C4-2B (cell line): ENCODE data around the gene AHDC1.

Source experiments
- ZFX ChIP-seq: fragments of 450-650 bp; IDR thresholded peaks from 2 replicates; pipeline ENCODE4 v1.6.1; 2017
- TF ChIP-seq, protein P1 (sequence below): fragments of 450-650 bp; conservative IDR thresholded peaks from 2 replicates; pipeline ENCODE4 v1.5.1; 2017; ENCODE audit warnings: mild to moderate bottlenecking

DNA sequence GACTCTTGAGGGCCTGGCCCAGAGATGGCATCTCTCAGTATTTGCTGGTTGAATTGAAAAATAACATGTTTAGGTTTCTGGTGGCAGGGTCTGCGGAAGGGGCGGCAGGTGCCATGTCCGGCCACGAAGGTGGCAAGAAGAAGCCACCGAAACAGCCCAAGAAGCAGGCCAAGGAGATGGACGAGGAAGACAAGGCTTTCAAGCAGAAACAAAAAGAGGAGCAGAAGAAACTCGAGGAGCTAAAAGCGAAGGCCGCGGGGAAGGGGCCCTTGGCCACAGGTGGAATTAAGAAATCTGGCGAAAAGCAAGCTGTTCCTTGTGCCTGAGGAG, 45.3 kb upstream of the AHDC1 start:
- TF ChIP-seq, protein P1, sequence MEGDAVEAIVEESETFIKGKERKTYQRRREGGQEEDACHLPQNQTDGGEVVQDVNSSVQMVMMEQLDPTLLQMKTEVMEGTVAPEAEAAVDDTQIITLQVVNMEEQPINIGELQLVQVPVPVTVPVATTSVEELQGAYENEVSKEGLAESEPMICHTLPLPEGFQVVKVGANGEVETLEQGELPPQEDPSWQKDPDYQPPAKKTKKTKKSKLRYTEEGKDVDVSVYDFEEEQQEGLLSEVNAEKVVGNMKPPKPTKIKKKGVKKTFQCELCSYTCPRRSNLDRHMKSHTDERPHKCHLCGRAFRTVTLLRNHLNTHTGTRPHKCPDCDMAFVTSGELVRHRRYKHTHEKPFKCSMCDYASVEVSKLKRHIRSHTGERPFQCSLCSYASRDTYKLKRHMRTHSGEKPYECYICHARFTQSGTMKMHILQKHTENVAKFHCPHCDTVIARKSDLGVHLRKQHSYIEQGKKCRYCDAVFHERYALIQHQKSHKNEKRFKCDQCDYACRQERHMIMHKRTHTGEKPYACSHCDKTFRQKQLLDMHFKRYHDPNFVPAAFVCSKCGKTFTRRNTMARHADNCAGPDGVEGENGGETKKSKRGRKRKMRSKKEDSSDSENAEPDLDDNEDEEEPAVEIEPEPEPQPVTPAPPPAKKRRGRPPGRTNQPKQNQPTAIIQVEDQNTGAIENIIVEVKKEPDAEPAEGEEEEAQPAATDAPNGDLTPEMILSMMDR, result no peak
- no peak for TF ChIP-seq ZFX
